Measurements from ENCODE around the gene TMEM74B.
"Not testable (repeated sequence)": the region's sequence is repeated elsewhere in the genome, so short reads cannot be mapped to it uniquely, and the experiment has no call there.

Gene TMEM74B

GRCh38 chr20:1177680-1178079 lies 7.1 kb downstream of the TMEM74B start:
- DNase-seq, result no peak

GRCh38 chr20:1174787-1175186 lies 10.0 kb downstream of the TMEM74B start:
- no peak for DNase-seq

- no peak for DNase-seq
These were observed 11.1 kb downstream of the TMEM74B start for GRCh38 chr20:1173698-1174097.

GRCh38 chr20:1171461-1172093 lies 13.2 kb downstream of the TMEM74B start:
- peak in 1 of 4 experiments; percentile 2 for DNase-seq

GRCh38 chr20:1169224-1169623 lies 15.6 kb downstream of the TMEM74B start:
- no peak for DNase-seq

- DNase-seq, result no peak
These were observed 17.6 kb downstream of the TMEM74B start for GRCh38 chr20:1166948-1167720.

- no peak for DNase-seq
These were observed 18.8 kb downstream of the TMEM74B start for GRCh38 chr20:1165941-1166340.

GRCh38 chr20:1165521-1165920 lies 19.3 kb downstream of the TMEM74B start:
- no peak for DNase-seq

- DNase-seq, result no peak
These were observed 19.9 kb downstream of the TMEM74B start for GRCh38 chr20:1164871-1165270.

- no peak for DNase-seq
These were observed 21.1 kb downstream of the TMEM74B start for GRCh38 chr20:1163653-1164052.

- DNase-seq, result no peak
These were observed 21.7 kb downstream of the TMEM74B start for GRCh38 chr20:1163105-1163504.

GRCh38 chr20:1160991-1161390 lies 23.8 kb downstream of the TMEM74B start:
- DNase-seq, result no peak

GRCh38 chr20:1160496-1160895 lies 24.3 kb downstream of the TMEM74B start:
- DNase-seq, result no peak

- DNase-seq, result no peak
These were observed 29.4 kb downstream of the TMEM74B start for GRCh38 chr20:1155342-1155741.

- DNase-seq, result no peak
These were observed 30.1 kb downstream of the TMEM74B start for GRCh38 chr20:1154691-1155090.

GRCh38 chr20:1154226-1154625 lies 30.6 kb downstream of the TMEM74B start:
- DNase-seq, result no peak

GRCh38 chr20:1150968-1151367 lies 33.8 kb downstream of the TMEM74B start:
- DNase-seq, result no peak

- no peak for DNase-seq
These were observed 34.6 kb downstream of the TMEM74B start for GRCh38 chr20:1150218-1150617.

GRCh38 chr20:1149812-1150211 lies 35.0 kb downstream of the TMEM74B start:
- not testable (repeated sequence) for DNase-seq

GRCh38 chr20:1146957-1147356 lies 37.8 kb downstream of the TMEM74B start:
- DNase-seq, result no peak

- no peak for DNase-seq
These were observed 40.2 kb downstream of the TMEM74B start for GRCh38 chr20:1144401-1145172.

GRCh38 chr20:1137236-1137635 lies 47.5 kb downstream of the TMEM74B start:
- DNase-seq, result no peak

GRCh38 chr20:1134836-1135235 lies 49.9 kb downstream of the TMEM74B start:
- no peak for DNase-seq

- no peak for DNase-seq
These were observed 50.4 kb downstream of the TMEM74B start for GRCh38 chr20:1134355-1134754.

Measured in activated naive CD4-positive, alpha-beta T cell (primary cell).